HG02840 (cell line): ENCODE data around the gene RAPH1.
"Not testable (repeated sequence)": the region's sequence is repeated elsewhere in the genome, so short reads cannot be mapped to it uniquely, and the experiment has no call there.

Experiments
- ATAC-seq: cut with Tn5 transposase; IDR thresholded peaks from one replicate; pipeline ENCODE4 v1.9.1; 2021; ENCODE audit warnings: mild to moderate bottlenecking, moderate library complexity, moderate number of reproducible peaks; ENCODE audit not compliant: unreplicated experiment, low FRiP score

Gene RAPH1

DNA sequence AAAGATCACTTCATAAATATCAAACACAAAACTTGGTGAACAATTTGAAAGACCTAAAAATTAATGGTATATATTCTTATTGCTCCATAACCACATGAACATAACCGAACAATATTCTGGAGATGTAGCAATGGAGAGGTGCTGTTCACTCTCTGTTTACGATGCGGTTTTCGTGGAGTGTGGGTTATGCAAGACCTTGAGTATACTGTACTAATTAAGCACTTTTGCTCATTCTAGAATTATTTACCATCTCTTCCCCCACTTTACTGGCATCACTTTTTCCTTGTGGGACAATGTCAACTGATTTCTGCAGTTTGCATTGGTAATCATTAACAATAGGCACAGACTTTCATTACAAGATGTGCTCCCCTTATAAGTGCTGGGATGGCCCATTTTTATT is 97.6 kb downstream of the RAPH1 start:
- no peak for ATAC-seq

DNA sequence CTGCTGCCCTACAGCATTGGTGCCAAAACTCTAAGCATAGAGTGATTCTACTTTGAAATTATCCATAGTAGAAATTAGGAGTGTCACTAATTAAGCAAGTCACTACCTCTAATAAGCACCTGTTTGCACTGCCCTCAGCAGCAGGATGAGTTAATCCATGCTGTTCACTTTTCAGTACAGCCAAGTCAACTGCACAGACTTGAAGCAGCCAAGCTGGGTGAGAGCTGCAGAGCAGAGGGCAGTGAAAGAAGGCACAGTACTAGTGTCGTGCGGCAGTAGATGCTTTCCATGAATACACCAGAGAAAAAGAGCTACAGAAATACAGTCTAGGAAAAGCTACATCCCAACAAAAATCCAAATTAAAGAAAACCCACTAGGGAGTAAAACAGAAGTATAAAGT is 98.6 kb downstream of the RAPH1 start:
- ATAC-seq, result no peak

DNA sequence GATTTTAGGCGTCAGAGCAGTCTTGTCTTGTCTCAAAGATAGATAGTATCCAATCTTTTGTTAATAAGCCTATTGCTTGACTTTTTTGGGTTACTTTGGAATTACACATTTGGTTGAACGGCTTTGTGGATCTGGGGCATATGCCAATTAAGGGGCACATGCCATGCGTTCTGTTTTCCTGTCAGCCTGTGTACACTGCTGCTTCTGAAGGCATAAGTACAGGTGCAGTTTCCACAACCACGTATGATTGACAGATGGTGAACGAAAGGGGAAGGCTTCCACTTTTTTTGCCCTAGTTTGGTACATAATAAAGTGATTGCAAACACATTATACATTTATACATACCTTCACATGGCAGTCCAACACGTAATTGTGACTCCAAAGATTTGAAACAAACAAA is 102.3 kb downstream of the RAPH1 start:
- ATAC-seq, result no peak

DNA sequence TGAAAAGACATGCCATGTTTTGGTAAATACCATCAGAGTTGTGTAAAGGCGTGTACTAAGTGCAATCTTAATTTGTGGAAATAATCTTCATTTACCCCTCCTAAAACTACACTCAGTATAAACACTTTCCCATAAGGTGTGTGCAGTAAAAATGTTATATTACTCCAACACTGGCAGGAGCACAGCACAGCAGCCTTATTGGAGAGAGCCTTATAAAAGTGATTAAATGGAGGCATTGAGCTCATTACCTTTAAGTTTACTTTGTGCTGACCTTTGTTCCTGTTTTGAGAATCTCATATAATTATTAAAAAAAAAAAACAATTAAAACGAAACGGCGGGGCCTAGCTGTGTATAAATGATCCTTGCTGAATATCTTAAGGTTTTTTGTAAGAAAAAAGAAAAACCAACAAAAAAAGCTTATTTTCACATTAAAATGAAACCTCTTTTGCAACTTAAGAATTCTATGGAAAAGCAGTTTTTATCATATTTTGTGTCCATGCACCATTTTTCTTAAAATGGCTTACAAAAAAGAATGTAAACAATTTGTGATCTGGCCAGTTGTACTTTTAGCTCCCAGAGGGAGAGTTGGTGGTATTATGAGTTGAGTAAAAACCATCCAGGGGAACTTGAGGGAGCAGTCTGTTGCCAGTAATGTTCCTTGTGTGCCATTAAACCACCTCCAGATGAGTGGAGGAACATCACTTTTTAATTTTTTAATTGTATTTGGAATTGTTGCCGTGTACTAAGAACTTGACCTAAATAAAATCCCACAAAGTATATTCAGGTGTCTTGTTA is 103.5 kb downstream of the RAPH1 start:
- no peak for ATAC-seq

DNA sequence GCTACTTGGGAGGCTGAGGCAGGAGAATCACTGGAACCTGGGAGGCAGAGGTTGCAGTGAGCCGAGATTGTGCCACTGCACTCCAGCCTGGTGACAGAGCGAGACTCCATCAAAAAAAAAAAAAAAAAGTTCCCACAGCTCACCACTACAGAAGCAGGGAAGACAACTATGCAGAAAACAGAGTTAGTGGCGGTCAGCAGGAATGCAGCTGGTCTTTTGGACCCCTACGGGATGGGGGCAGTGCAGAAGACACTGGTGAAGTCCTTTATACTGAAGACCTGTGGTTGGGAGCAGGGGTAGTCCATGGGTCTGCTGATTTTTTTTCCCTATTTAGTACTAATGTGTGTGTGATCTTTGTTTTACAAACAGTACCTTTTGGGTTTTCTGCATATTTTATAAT is 105.5 kb downstream of the RAPH1 start:
- ATAC-seq, result not testable (repeated sequence)

DNA sequence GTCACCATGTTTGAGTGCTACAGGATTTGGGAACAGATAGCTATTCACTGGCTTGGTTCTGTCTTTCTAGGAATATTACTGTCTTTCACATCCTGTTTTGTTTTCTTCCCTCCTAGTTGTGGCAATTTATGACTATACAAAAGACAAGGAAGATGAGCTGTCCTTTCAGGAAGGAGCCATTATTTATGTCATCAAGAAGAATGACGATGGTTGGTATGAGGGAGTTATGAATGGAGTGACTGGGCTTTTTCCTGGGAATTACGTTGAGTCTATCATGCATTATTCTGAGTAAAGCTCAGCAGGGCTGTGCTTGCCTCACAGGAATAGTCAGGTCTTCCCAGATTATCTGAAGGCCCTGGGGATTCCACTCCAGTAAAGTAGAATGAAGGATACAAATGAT is 108.0 kb downstream of the RAPH1 start:
- no peak for ATAC-seq

DNA sequence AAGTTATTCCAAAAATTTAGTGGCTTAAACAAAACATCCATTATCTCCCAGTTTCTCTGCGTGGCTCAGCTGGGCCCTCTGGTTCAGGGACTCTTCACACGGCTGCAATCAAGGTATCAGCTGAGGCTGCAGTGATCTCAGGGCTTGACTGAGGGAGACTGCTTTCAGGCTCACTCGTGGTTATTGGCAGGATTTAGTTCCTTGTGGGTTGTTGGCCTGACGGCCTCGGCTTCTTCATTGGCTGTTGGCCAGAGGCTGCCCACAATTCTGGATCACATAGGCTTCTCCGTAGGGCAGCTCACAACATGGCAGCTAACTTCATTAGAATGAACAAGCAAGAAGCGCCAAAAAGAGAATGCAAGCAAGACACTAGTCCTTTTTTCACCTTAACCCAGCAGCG is 116.8 kb downstream of the RAPH1 start:
- no peak for ATAC-seq

DNA sequence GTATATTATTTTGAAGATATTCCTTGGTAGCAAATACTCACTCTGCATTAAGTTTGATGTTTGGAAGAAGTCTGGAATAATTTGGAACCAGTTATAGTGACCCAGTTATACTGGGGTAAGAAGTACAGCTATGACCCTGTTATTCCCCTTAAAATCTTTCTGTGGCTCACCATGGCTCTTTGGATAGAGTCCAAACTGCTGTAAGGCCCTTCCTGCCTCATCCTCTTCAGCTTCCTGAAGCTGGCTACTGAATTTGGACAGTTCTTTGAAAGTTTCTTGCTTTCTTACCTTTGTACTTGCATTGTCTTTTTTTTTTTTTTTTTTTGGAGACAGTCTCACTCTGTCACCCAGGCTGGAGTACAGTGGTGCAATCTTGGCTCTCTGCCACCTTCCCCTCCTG is 121.3 kb downstream of the RAPH1 start:
- no peak for ATAC-seq

DNA sequence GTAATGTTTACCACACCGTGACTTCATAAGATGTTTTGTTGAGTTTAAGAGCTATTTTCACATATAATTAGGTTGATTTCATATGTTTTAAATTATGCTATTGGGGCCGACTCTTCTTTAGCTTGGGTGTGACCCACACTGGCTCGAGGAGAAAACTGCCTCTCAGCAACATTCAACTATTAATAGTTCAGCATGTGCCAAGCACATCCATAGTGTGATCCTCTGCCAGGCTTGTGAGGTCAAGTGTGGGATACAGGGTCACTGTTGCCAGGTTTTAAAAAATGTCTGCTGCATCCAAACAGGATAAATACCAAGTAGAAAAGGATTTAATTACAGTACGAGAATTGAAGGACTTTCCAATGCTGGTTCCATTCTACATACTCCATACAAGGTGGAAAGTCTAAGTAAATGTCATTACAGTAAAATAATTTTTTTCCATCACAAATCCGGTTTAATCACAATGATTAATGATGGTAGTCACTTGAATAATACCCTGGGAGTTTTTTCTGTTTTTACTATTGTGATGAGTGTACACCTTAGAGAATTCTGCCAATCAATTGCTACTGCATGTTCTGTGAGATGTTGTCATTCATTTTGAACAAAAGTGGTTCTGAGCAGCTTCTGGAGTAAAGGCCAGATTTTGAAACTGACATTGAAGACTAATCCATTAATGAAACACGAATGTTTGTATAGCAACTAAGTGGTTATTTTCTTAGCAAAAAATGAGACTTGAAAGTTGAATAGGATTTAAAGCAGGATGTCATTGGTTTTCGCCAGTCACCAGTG is 122.4 kb downstream of the RAPH1 start:
- no peak for ATAC-seq

DNA sequence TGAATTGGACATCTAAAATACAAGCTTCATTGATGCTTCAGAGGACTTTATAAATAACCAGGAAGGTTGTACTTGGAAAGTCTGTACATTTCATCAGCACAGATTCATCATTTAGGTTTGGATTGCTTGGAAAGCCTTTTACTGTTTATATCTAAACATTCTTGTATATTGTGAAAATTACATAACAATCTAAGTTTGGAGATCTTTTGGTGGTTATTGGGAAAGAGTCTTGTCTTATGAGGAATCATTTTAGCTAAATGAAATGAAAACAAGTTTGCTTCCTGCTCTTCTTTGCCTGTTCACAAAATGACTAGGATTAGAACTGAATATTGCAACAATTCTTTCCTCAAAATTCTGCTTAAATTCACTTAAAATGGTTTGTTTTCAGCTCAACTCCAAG is 127.6 kb downstream of the RAPH1 start:
- ATAC-seq, result no peak

DNA sequence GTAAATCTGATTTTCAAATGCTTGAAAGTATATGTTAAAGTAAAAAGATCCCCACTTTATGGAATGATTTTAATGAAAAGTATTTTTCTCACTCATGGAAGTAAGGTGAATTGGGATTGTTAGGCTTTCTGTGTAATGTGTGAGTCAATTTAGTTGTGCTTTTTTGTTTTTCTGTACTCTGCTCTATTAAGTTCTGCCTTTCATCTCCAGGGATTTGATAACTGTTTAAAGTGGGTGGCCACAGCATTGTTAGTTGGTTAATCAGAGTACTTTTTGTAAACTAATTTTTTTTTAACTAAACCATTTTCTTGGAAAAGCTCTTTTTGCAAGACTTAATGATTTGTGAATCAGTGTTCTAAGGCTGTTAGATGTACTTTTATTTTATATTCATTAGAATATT is 130.1 kb downstream of the RAPH1 start:
- ATAC-seq, result no peak

DNA sequence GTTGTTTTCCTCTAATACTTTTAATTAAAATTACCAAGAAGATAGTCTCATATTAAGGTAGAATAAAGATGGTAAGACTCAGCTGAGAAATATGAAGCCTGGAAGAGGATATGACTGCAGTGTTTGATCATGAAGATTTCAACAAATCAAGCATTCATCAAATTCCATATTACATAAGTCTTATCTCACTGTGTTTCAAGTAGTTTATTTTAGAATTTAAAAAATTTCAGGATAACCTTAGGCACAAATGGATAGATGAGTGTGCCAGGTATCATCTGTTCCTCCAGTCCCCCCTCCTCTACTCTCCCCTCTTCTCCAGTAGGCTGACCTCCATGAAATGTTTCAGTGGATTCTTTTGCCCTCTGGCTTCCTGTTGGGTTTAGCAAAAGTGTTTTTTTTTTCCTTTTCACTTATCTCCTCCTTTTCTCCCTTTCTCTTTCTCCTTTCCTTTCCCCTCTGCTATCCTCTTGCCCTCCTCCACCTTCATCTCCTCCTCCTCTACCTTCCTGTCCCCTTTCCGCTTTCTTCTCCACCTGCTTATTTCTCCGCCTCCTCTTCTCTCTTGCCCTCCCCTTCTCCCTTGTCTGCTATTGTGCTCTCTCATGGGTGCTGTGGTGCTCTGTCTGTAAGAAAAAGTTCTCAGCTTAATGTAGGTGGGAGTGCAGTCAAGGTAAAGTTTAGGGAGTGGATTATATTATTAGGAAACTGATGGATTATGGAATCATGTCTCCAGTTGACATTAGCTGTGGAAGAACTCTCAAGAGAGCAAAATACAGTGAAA is 134.1 kb downstream of the RAPH1 start:
- ATAC-seq, result no peak

DNA sequence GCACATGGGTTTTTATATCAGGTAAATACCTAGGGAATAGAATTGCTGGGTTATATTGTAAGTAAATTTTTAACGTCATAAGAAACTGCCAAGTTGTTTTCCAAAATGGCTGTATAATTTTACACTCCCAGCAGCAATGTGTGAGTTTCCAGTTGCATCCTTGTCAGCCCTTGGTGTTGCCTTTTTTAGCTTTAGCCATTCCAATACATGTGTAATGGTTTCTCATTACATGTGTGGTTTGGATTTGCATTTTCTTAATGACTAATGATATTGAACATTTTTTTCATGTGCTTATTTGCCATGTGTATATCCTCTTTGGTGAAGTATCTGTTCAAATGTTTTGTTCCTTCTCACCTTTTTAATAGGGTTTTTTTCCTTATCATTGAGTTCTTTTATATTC is 136.1 kb downstream of the RAPH1 start:
- no peak for ATAC-seq

DNA sequence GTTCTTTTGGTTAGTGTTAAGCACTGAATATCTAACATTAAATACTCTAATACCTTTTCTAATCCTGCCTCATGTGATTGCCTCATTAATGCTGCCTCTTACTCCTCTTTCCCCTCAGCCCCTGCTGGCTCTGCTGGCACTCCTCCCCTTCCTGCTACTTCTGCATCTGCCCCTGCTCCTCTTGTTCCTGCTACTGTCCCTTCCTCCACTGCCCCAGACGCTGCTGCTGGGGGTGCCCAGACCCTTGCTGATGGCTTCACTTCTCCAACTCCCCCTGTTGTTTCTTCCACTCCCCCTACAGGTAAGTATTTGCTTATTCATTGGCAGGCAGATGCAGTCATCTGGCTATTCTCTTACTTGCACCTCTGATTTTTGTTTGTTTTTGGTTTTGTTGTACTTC is 138.4 kb downstream of the RAPH1 start:
- ATAC-seq, result no peak

DNA sequence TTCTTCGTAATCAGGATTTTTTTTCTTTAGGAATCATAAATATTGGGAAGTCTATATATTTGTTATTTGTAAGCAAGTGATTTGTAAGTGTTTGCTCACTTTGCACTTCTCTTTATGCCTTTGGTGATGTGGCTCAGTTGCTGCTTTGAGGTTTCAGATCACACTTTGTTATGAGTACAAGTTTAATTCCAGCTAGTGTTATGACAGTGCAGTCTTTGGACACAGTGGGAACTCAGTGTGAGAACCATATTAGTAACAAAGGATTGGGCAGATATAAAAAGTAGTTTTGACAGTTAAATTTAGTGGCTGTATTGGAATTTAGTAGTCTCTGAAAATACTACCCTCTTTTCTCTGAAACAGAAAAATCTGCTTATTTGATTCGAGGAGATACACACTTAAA is 139.2 kb downstream of the RAPH1 start:
- no peak for ATAC-seq

DNA sequence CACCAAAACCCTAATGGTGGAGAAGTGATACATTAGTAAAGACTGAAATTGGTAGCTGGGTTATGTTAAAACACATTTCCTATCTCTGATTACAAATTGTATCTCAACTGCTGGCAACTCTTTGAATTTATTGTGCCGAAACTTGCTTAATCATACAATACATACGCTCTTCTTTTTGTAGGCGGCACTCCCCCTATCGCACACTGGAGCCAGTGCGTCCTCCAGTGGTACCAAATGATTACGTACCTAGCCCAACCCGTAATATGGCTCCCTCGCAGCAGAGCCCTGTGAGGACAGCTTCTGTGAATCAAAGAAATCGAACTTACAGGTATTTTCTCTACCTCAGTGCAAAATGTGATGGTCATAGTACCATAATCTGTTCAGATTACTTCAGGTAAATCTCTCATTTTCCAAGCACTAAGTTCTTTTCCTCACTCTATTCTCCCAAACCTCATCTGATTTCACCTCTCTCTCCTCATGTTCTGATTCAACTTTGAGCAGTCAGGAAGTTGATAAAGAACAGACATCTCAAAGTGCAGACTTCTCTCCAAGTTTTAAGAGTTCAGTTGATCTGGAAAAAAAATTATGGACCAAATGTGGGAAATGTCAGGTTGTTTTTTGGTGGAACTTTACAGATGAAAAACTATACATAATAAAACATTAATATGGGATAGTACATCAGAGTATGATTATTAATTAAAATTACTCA is 140.4 kb downstream of the RAPH1 start:
- ATAC-seq, result no peak

DNA sequence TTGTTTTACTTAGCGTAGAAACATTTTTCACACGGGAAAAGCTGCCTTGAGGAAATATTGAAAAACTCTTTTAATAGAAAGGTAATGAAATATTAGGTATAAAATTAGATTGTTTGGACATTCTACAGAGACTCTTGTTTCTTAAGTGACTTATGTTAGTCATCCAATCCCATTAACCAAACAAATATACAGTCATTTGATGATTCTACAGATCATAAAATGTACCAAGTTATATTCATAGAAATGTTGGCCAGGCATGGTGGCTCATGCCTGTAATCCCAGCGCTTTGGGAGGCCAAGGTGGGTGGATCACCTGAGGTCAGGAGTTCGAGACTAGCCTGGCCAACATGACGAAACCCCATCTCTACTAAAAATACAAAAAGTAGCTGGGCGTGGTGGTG is 146.9 kb downstream of the RAPH1 start:
- ATAC-seq, result not testable (repeated sequence)

DNA sequence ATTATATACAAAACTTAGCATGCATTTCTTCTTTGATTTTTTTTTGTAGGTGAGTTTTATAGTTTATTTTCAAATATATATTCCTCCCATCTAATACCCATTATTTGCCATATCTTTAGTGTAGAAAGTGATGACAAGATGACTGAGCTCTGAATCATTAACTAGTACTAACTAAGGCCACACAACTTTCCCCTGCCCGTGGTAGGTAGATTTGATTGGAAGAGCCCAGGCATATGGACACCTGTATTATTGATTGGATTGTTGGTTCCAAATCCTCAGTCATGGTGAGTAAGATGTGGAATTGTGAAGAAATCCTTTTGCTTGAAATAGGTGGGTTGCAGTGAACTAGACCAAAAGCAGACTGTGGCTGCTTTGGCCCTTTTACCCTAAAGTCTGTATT is 152.1 kb downstream of the RAPH1 start:
- no peak for ATAC-seq

DNA sequence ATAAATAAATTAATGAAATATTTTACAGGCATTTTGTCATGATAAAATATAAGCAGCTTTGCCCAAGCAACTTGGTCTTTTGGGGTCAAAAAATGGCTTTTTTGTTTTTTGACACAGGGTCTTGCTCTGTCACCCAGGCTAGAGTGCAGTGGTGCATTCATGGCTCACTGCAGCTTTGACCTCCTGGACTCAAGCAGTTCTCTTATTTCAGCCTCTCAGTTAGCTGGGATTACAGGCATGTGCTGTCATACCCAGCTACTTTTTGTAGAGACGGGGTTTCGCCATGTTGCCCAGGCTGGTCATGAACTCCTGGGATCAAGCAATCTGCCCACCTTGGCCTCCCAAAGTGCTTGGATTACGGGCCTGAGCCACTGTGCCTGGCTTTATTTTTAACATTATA is 155.9 kb downstream of the RAPH1 start:
- no peak for ATAC-seq

DNA sequence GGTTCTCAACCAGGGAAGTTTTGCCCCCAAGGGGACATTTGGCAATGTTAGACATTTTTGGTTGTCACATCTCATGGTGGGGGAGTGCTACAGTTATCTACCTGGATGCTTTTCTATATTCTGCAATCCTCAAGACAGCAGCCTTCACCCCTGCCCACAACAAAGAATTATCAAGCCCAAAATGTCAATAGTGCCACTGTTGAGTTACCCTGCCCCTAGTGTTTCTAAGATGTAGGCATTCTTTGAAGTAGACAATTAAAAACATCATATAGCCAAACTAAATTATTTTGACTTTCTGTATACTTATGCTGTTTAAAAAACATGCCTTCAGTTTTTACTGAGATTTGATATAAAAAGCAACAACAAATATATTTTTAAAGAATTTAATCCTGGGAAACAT is 158.9 kb downstream of the RAPH1 start:
- ATAC-seq, result no peak

DNA sequence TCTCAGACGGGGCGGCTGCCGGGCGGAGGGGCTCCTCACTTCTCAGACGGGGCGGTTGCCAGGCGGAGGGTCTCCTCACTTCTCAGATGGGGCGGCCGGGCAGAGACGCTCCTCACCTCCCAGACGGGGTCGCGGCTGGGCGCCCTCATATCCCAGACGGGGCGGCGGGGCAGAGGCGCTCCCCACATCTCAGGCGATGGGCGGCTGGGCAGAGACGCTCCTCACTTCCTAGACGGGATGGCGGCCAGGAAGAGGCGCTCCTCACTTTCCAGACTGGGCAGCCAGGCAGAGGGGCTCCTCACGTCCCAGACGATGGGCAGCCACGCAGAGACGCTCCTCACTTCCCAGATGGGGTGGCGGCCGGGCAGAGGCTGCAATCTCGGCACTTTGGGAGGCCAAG is 162.4 kb downstream of the RAPH1 start:
- not testable (repeated sequence) for ATAC-seq
